GM12891 (cell line): Measurements from ENCODE around the gene MTMR3.

ENCODE experiments used
- PAX5 ChIP-seq: IDR thresholded peaks from 2 replicates; pipeline ENCODE4 v1.6.1; 2011; ENCODE audit warnings: low read length, moderate library complexity, mild to moderate bottlenecking; ENCODE audit not compliant: insufficient read depth, severe bottlenecking
- POLR2A ChIP-seq: IDR thresholded peaks from 2 replicates; pipeline ENCODE4 v1.6.1; 2011; ENCODE audit warnings: low read depth, low read length, control low read depth
- POLR2AphosphoS5 ChIP-seq: IDR thresholded peaks from 2 replicates; pipeline ENCODE4 v1.6.1; 2011; ENCODE audit warnings: low read depth, low read length, control low read depth
- POU2F2 ChIP-seq: IDR thresholded peaks from 2 replicates; pipeline ENCODE4 v1.6.1; 2011; ENCODE audit warnings: low read depth, mild to moderate bottlenecking, control low read depth, low read length, moderate library complexity
- SPI1 ChIP-seq: IDR thresholded peaks from 2 replicates; pipeline ENCODE4 v1.6.1; 2011; ENCODE audit warnings: low read depth, low read length, control low read depth
- TAF1 ChIP-seq: IDR thresholded peaks from 2 replicates; pipeline ENCODE4 v1.6.1; 2011; ENCODE audit warnings: low read depth, low read length, control low read depth

DNA sequence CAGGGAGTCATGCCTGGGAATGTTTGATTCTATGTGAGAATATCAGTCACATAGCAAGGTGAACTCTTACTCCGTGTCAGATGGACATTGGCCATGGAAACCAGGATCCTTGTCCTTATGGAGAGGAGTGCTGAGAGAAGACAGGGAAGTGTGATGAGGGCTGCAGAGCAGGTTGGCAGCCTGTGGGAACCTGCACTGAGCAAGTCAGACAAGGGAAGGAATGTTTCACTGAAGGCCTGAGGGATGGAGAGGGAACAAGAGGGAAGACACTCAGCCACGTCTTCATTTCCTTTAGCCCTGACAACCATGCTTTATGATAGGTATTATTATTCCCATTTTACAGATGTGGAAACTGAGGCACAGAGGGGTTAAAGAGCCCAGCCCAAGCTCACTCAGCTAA lies 158.9 kb downstream of the MTMR3 start:
- TF ChIP-seq POLR2A (no peak), POLR2AphosphoS5 (no peak), TAF1 (no peak), SPI1 (no peak), PAX5 (no peak), POU2F2 (no peak)
